Right renal cortex interstitium (tissue), 3 donors: ENCODE data around the gene SUN1. TPM values are rescaled to one million over a fixed set of nuclear protein-coding genes. Genes with fewer than 3 reads are reported as not detected.
"Not testable (repeated sequence)": the region's sequence is repeated elsewhere in the genome, so short reads cannot be mapped to it uniquely, and the experiment has no call there.

Source experiments
- DNase-seq, 3 donors: peaks; one replicate each; pipeline ENCODE4 v3.0.0-alpha.2; 2013; ENCODE audit warnings: low read depth in 3 of 3, low spot score in 2 of 3
- polyA plus RNA-seq, 3 donors: library from polyadenylated mRNA; unstranded; fragments of 120-200 nt; gene quantifications; one replicate each; pipeline ENCODE4 v1.2.1, GENCODE V29; 2013; ENCODE audit not compliant: insufficient read length in 3 of 3

Gene SUN1
- polyA plus RNA-seq, 3 donors = 109 to 118 (median 117) TPM

GRCh38 chr7:916291-916941, 84.1 kb downstream of the SUN1 start:
- no peak for DNase-seq

GRCh38 chr7:917255-918117, 85.2 kb downstream of the SUN1 start:
- DNase-seq = no peak

- no peak for DNase-seq
Measured at GRCh38 chr7:918118-918425, 85.8 kb downstream of the SUN1 start.

- no peak for DNase-seq
Measured at GRCh38 chr7:918441-919113, 86.3 kb downstream of the SUN1 start.

- DNase-seq = no peak
Measured at GRCh38 chr7:919114-919442, 86.8 kb downstream of the SUN1 start.

GRCh38 chr7:919924-920341, 87.7 kb downstream of the SUN1 start:
- no peak for DNase-seq

- no peak for DNase-seq
Measured at GRCh38 chr7:920351-921070, 88.2 kb downstream of the SUN1 start.

GRCh38 chr7:921071-921461, 88.8 kb downstream of the SUN1 start:
- no peak for DNase-seq

- DNase-seq = no peak
Measured at GRCh38 chr7:921581-922333, 89.5 kb downstream of the SUN1 start.

- no peak for DNase-seq
Measured at GRCh38 chr7:922334-923107, 90.2 kb downstream of the SUN1 start.

GRCh38 chr7:923108-924041, 91.1 kb downstream of the SUN1 start:
- peak in 1 of 3 donors; percentile 29 for DNase-seq

GRCh38 chr7:924042-924441, 91.8 kb downstream of the SUN1 start:
- not testable (repeated sequence) for DNase-seq

Other genes starting within 250 kb of the SUN1 start
- gene DNAAF5, start 105.8 kb upstream of the SUN1 start, polyA plus RNA-seq = 10 to 100 TPM; 27.7 to 29.2 (median 28.0) TPM
- gene PRKAR1B, start 105.2 kb upstream of the SUN1 start, polyA plus RNA-seq = 10 to 100 TPM; 34.9 to 40.7 (median 38.4) TPM
- gene GET4, start 44.1 kb downstream of the SUN1 start, polyA plus RNA-seq = 10 to 100 TPM; 29.9 to 34.8 (median 31.2) TPM
- 10 to 100 TPM; 10.6 to 13.9 (median 11.2) TPM for gene ADAP1, start 122.2 kb downstream of the SUN1 start, polyA plus RNA-seq
- gene COX19, start 143.1 kb downstream of the SUN1 start, polyA plus RNA-seq = 10 to 100 TPM; 11.1 to 14.5 (median 13.0) TPM
- gene CYP2W1, start 150.7 kb downstream of the SUN1 start, polyA plus RNA-seq = 1 to 10 TPM; 1.1 to 2.6 (median 1.4) TPM
- gene GPR146, start 212.1 kb downstream of the SUN1 start, polyA plus RNA-seq = 1 to 10 TPM; 2.6 to 4.5 (median 3.0) TPM